Esophagus squamous epithelium (tissue), 5 donors: ENCODE data around the gene DLL3. TPM values are rescaled to one million over a fixed set of nuclear protein-coding genes. Genes with fewer than 3 reads are reported as not detected.

Experiments used
- DNase-seq: peaks from one replicate; lab custom pipeline; 2025; lab: John Stamatoyannopoulos, UW
- H3K27ac ChIP-seq, 4 donors: fragments of 200-600 bp; sonication (generic); one replicate each; pipeline ENCODE4 v1.5.1; 2016 to 2019; ENCODE audit warnings: mild to moderate bottlenecking in 1 of 4
- H3K27me3 ChIP-seq, 4 donors: fragments of 200-600 bp; sonication (generic); 1 replicate in 3 of 4; 2 replicates in 1 of 4; pipeline versions ENCODE4 v1.5.1 to v1.6.0; 2017 to 2021; ENCODE audit warnings: antibody characterized with exemption in 1 of 4
- H3K36me3 ChIP-seq, 3 donors: fragments of 200-600 bp; sonication (generic); one replicate each; pipeline ENCODE4 v1.5.1; 2016 to 2019
- H3K4me1 ChIP-seq, 3 donors: fragments of 200-600 bp; sonication (generic); one replicate each; pipeline ENCODE4 v1.5.1; 2017 to 2019
- H3K4me3 ChIP-seq, 4 donors: fragments of 200-600 bp; sonication (generic); 1 replicate in 3 of 4; 2 replicates in 1 of 4; pipeline ENCODE4 v1.5.1; 2016 to 2019; ENCODE audit warnings: mild to moderate bottlenecking in 2 of 4, moderate library complexity in 1 of 4
- H3K9me3 ChIP-seq, 3 donors: fragments of 200-600 bp; sonication (generic); one replicate each; pipeline ENCODE4 v1.5.1; 2016 to 2019
- CTCF ChIP-seq, 6 experiments: fragments of 450-650 bp in 4 of 6; fragments of 200-600 bp in 2 of 6; sonication (generic) in 2 of 6; IDR thresholded peaks; one replicate each; pipeline ENCODE4 v1.5.1; 2016 to 2019; ENCODE audit warnings: antibody characterized with exemption in 6 of 6, mild to moderate bottlenecking in 4 of 6, moderate library complexity in 4 of 6
- POLR2A ChIP-seq, 4 donors: fragments of 450-650 bp; IDR thresholded peaks; one replicate each; pipeline ENCODE4 v1.6.1; 2017; ENCODE audit warnings: antibody characterized with exemption in 4 of 4, mild to moderate bottlenecking in 4 of 4, moderate library complexity in 3 of 4
- WGBS, 2 donors: methylation state at CpG; one replicate each; pipeline ENCODE4 v1.1.5; 2018; 5-methylcytosine and 5-hydroxymethylcytosine counted together
- intact Hi-C: fragments of 100-400 bp; cut with DNase I; formaldehyde crosslinking; loops from one replicate; pipeline ENCODE4 v1.15.0; 2022
- total RNA-seq, 4 donors: library from RNA; depleted of rRNA; stranded (reverse); fragments of >200 nt; gene quantifications; one replicate each; pipeline ENCODE4 v1.1.0, GENCODE V29; 2016
- donor health status: DM: yes; HTN: yes; CAD: no.

DLL3 gene
- total RNA-seq, 4 donors from 2014 or later, result not detected

DNA sequence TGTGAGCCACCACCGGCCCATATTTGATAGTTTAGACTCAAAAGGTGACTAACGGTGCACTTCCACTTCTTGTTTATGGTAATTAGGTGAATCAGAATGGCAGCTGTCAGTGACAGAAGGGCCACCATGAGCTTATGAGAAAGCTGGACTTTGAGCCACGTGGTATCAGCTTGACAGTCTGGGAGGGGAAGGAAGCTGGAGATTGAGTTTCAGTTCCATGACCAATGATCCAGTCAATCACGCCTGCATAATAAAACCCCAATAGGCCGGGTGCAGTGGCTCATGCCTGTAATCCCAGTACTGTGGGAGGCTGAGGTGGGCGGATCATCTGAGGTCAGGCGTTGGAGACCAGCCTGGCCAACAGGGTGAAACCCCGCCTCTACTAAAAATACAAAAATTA is 25.7 kb downstream of the DLL3 start:
- no peaks in the 10 kb centered on the region for H3K36me3 ChIP-seq
- no peaks in the 10 kb centered on the region for H3K4me1 ChIP-seq
- DNase-seq, result no peak
- no peak overlapping the region for H3K27ac ChIP-seq
- no peaks in the 10 kb centered on the region for H3K27me3 ChIP-seq
- intact Hi-C loops, result no loop called here
- no peaks in the 10 kb centered on the region for H3K9me3 ChIP-seq
- no peak overlapping the region for H3K4me3 ChIP-seq
- no peak for TF ChIP-seq POLR2A (IDR thresholded peaks at IDR 0.05)
- no peak for TF ChIP-seq CTCF (IDR thresholded peaks at IDR 0.05)
- 79 to 88% methylated on average over 5 to 8 of the region's 8 CpGs for WGBS, 2 donors

GRCh38 chr19:39525205-39525604 is 26.5 kb downstream of the DLL3 start:
- Histone ChIP-seq H3K4me1 (peaks cover 0 to under 1% (median 0%) of the 10 kb centered on the region in 3 donors), H3K9me3 (no peaks in the 10 kb centered on the region), H3K36me3 (no peaks in the 10 kb centered on the region), H3K27ac (no peak overlapping the region), H3K27me3 (no peaks in the 10 kb centered on the region), H3K4me3 (no peak overlapping the region)
- TF ChIP-seq POLR2A (IDR thresholded peaks at IDR 0.05), result no peak
- TF ChIP-seq CTCF (IDR thresholded peaks at IDR 0.05), result no peak
- WGBS, 2 donors, result 90 to 98% methylated on average over 3 of the region's 3 CpGs
- no peak for DNase-seq
- intact Hi-C loops, result no loop called here

DNA sequence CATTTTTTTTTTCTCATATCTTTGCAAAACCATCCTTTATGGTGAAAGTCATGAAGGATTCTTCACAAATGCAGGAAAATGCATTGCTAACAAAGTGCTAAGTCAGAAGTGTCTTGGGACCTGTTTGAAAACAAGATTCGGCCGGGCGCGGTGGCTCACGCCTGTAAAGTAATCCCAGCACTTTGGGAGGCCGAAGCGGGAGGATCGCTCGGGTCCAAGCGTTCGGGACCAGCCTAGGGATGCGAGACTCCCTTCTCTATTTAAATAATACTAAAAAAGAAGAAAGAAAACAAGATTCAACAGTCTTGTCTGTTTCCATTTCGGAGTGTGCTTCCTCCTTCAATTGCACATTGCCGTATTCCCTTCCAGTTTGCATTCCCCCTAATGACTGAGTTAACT is 33.1 kb downstream of the DLL3 start:
- TF ChIP-seq CTCF (IDR thresholded peaks at IDR 0.05) (no peak), POLR2A (IDR thresholded peaks at IDR 0.05) (no peak)
- no peaks in the 10 kb centered on the region for H3K27me3 ChIP-seq
- no peak for DNase-seq
- H3K36me3 ChIP-seq, result no peaks in the 10 kb centered on the region
- 26 to 47% methylated on average over 14 of the region's 14 CpGs for WGBS, 2 donors
- H3K4me3 ChIP-seq, result peak overlapping the region; percentile 42 to 86 (median 60)
- no peaks in the 10 kb centered on the region for H3K9me3 ChIP-seq
- intact Hi-C loops, result loop anchor here (10.0 kb wide), 2 partner anchors 57 to 97 kb away; partner anchors contain the start of gene RPS16
- peaks cover 5 to 28% (median 12%) of the 10 kb centered on the region in 3 donors for H3K4me1 ChIP-seq
- H3K27ac ChIP-seq, result peak overlapping the region; percentile 50 to 90 (median 76)

- 0 to 1% methylated on average over 25 to 27 of the region's 65 CpGs for WGBS, 2 donors
- peak within 1 kb of the TSS; percentile 50 to 90 (median 76) for H3K27ac ChIP-seq
- no peaks in the 10 kb centered on the region for H3K9me3 ChIP-seq
- peaks cover 5 to 28% (median 12%) of the 10 kb centered on the region in 3 donors for H3K4me1 ChIP-seq
- peak; percentile 61 for DNase-seq
- peak within 1 kb of the TSS; percentile 42 to 86 (median 60) for H3K4me3 ChIP-seq
- TF ChIP-seq CTCF (IDR thresholded peaks at IDR 0.05) (peak; percentile 94 to 100 (median 98)), POLR2A (IDR thresholded peaks at IDR 0.05) (peak in 2 of 4 donors; percentile 52 to 64)
- H3K36me3 ChIP-seq, result no peaks in the 10 kb centered on the region
- intact Hi-C loops, result loop anchor here (10.0 kb wide), 2 partner anchors 58 to 98 kb away; partner anchors contain the start of gene RPS16
- H3K27me3 ChIP-seq, result no peaks in the 10 kb centered on the region
These were observed 33.7 kb downstream of the DLL3 start, which contains the start of gene EID2B for GRCh38 chr19:39532233-39533002. Gene EID2B, minus strand, starts transcription at chr19:39532852. Its CDS starts 50 bp downstream, at chr19:39532802.

DNA sequence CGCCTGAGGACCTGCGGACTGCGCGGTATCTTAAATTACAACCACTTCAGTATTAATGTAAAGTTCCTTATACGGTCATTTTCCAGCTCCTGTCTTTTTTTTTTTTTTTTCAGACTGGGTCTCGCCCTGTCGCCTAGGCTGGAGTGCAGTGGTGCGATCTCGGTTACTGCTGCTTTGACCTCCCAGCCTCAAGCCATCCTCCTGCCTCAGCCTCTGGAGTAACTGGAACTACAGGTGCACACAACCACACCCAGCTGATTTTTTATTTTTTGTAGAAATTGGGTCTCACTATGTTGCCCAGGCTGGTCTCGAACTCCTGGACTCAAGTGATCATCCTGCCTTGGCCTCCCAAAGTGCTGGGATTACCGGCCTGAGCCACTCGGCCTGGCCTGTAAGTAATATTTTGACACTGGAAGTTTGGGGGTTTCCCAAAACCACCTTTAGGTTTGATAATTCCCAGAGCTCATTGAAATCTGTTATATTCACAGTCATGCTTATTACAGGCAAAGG is 34.3 kb downstream of the DLL3 start:
- Histone ChIP-seq H3K27ac (no peak overlapping the region), H3K4me1 (peaks cover 5 to 33% (median 12%) of the 10 kb centered on the region in 3 donors), H3K9me3 (no peaks in the 10 kb centered on the region), H3K36me3 (no peaks in the 10 kb centered on the region), H3K27me3 (no peaks in the 10 kb centered on the region), H3K4me3 (peak overlapping the region in 3 of 4 donors; percentile 59 to 86 (median 62))
- DNase-seq, result no peak
- intact Hi-C loops, result loop anchor here (10.0 kb wide), 2 partner anchors 58 to 98 kb away; partner anchors contain the start of gene RPS16
- TF ChIP-seq CTCF (IDR thresholded peaks at IDR 0.05), result no peak
- TF ChIP-seq POLR2A (IDR thresholded peaks at IDR 0.05), result no peak
- WGBS, 2 donors, result 10 to 22% methylated on average over 11 to 12 of the region's 12 CpGs
